ENCODE measurements around the gene IDH3A. TPM values are rescaled to one million over a fixed set of nuclear protein-coding genes. Genes with fewer than 3 reads are reported as not detected.

IDH3A gene
- total RNA-seq, 1 experiment from 2014 or later = 112 TPM

GRCh38 chr15:78107471-78107870, 41.7 kb upstream of the IDH3A start:
- intact Hi-C loops (cut with micrococcal nuclease; ENCODE audit: unreplicated experiment) = no loop called here
- CTCF ChIA-PET = interaction anchor here (1.0 to 2.5 kb wide), 3 partner anchors 141 to 205 kb away, joined by 3 to 20 read pairs (median 19); no protein-coding TSS in a partner anchor
- TF ChIP-seq CTCF (conservative IDR thresholded peaks at IDR 0.05; ENCODE audit: low read depth, low read length) (no peak), EZH2 (IDR thresholded peaks at IDR 0.05; ENCODE audit: borderline replicate concordance, low read depth, low read length, poor library complexity, severe bottlenecking) (no peak)
- DNase-seq (ENCODE audit: low spot score) = no peak
- no peak overlapping the region for H3K4me3 ChIP-seq (ENCODE audit: low read depth, low read length, poor library complexity, severe bottlenecking)
- H3K36me3 ChIP-seq (ENCODE audit: insufficient read depth, low read length, poor library complexity, severe bottlenecking) = no peaks in the 10 kb centered on the region
- no peaks in the 10 kb centered on the region for H3K27me3 ChIP-seq (replicated peaks; ENCODE audit: insufficient read depth, low read depth, low read length, poor library complexity)
- H3K4me1 ChIP-seq (ENCODE audit: insufficient read depth, low read length, poor library complexity, severe bottlenecking) = no peaks in the 10 kb centered on the region
- no TSS peak for BruUV-seq (replicated peaks)
- H3K27ac ChIP-seq (ENCODE audit: low read depth, low read length, poor library complexity, severe bottlenecking) = no peak overlapping the region
- POLR2A ChIA-PET (ENCODE audit: low non-redundant PET) = no interaction called here
- no peaks in the 10 kb centered on the region for H3K9me3 ChIP-seq (ENCODE audit: low read depth, low read length, poor library complexity, severe bottlenecking)

GRCh38 chr15:78108300-78109084, 40.7 kb upstream of the IDH3A start:
- no peaks in the 10 kb centered on the region for H3K9me3 ChIP-seq (ENCODE audit: low read depth, low read length, poor library complexity, severe bottlenecking)
- intact Hi-C loops (cut with micrococcal nuclease; ENCODE audit: unreplicated experiment) = loop anchor here (1.0 to 2.0 kb wide), 4 partner anchors 108 to 206 kb away; no protein-coding TSS in a partner anchor
- no TSS peak for BruUV-seq (replicated peaks)
- ChIA-PET POLR2A (ENCODE audit: low non-redundant PET) (no interaction called here), CTCF (interaction anchor here (0.5 to 2.5 kb wide), 14 partner anchors 31 to 251 kb away, joined by 3 to 20 read pairs (median 3); no protein-coding TSS in a partner anchor)
- H3K27ac ChIP-seq (ENCODE audit: low read depth, low read length, poor library complexity, severe bottlenecking) = no peak overlapping the region
- DNase-seq (ENCODE audit: low spot score) = peak; percentile 91
- H3K36me3 ChIP-seq (ENCODE audit: insufficient read depth, low read length, poor library complexity, severe bottlenecking) = no peaks in the 10 kb centered on the region
- no peaks in the 10 kb centered on the region for H3K27me3 ChIP-seq (replicated peaks; ENCODE audit: insufficient read depth, low read depth, low read length, poor library complexity)
- H3K4me3 ChIP-seq (ENCODE audit: low read depth, low read length, poor library complexity, severe bottlenecking) = no peak overlapping the region
- no peak for TF ChIP-seq EZH2 (IDR thresholded peaks at IDR 0.05; ENCODE audit: borderline replicate concordance, low read depth, low read length, poor library complexity, severe bottlenecking)
- peak; percentile 96 for TF ChIP-seq CTCF (conservative IDR thresholded peaks at IDR 0.05; ENCODE audit: low read depth, low read length)
- H3K4me1 ChIP-seq (ENCODE audit: insufficient read depth, low read length, poor library complexity, severe bottlenecking) = no peaks in the 10 kb centered on the region

- ChIA-PET POLR2A (ENCODE audit: low non-redundant PET) (no interaction called here), CTCF (interaction anchor here (0.6 to 2.5 kb wide), 6 partner anchors 30 to 150 kb away, joined by 3 to 20 read pairs (median 12); no protein-coding TSS in a partner anchor)
- no peaks in the 10 kb centered on the region for H3K36me3 ChIP-seq (ENCODE audit: insufficient read depth, low read length, poor library complexity, severe bottlenecking)
- TF ChIP-seq EZH2 (IDR thresholded peaks at IDR 0.05; ENCODE audit: borderline replicate concordance, low read depth, low read length, poor library complexity, severe bottlenecking) (no peak), CTCF (conservative IDR thresholded peaks at IDR 0.05; ENCODE audit: low read depth, low read length) (no peak)
- no peak overlapping the region for H3K4me3 ChIP-seq (ENCODE audit: low read depth, low read length, poor library complexity, severe bottlenecking)
- H3K4me1 ChIP-seq (ENCODE audit: insufficient read depth, low read length, poor library complexity, severe bottlenecking) = no peaks in the 10 kb centered on the region
- H3K9me3 ChIP-seq (ENCODE audit: low read depth, low read length, poor library complexity, severe bottlenecking) = no peaks in the 10 kb centered on the region
- BruUV-seq (replicated peaks) = no TSS peak
- H3K27ac ChIP-seq (ENCODE audit: low read depth, low read length, poor library complexity, severe bottlenecking) = no peak overlapping the region
- intact Hi-C loops (cut with micrococcal nuclease; ENCODE audit: unreplicated experiment) = loop anchor here (2.0 kb wide), 2 partner anchors 150 to 206 kb away; no protein-coding TSS in a partner anchor
- no peaks in the 10 kb centered on the region for H3K27me3 ChIP-seq (replicated peaks; ENCODE audit: insufficient read depth, low read depth, low read length, poor library complexity)
- no peak for DNase-seq (ENCODE audit: low spot score)
Observed at GRCh38 chr15:78109156-78109555, 40.0 kb upstream of the IDH3A start.

Data from A673 (cell line).